KMS-11 (cell line): ENCODE measurements around the gene CD274.
"Not testable (repeated sequence)": the region's sequence is repeated elsewhere in the genome, so short reads cannot be mapped to it uniquely, and the experiment has no call there.

Experiments
- H2AFZ ChIP-seq: fragments of 200-600 bp; sonication (generic); 2 replicates; pipeline ENCODE4 v1.6.1; 2016; ENCODE audit warnings: antibody characterized with exemption, mixed run types, low read depth
- H3K27ac ChIP-seq: fragments of 200-600 bp; sonication (generic); 2 replicates; pipeline ENCODE4 v1.6.1; 2016; ENCODE audit warnings: mild to moderate bottlenecking, mixed run types
- H3K27me3 ChIP-seq: fragments of 200-600 bp; sonication (generic); 2 replicates; pipeline ENCODE4 v1.6.1; 2017; ENCODE audit warnings: mild to moderate bottlenecking, low read depth, mixed run types, moderate library complexity; ENCODE audit not compliant: insufficient read depth
- H3K36me3 ChIP-seq: fragments of 200-600 bp; sonication (generic); 2 replicates; pipeline ENCODE4 v1.6.1; 2017; ENCODE audit warnings: mild to moderate bottlenecking, mixed run types; ENCODE audit not compliant: insufficient read depth
- H3K4me1 ChIP-seq: fragments of 200-600 bp; sonication (generic); 2 replicates; pipeline ENCODE4 v1.6.1; 2016; ENCODE audit warnings: mild to moderate bottlenecking, low read depth, mixed run types; ENCODE audit not compliant: poor library complexity, severe bottlenecking
- H3K4me2 ChIP-seq: fragments of 200-600 bp; sonication (generic); 2 replicates; pipeline ENCODE4 v1.7.0; 2016; ENCODE audit warnings: mild to moderate bottlenecking, mixed run types
- H3K4me3 ChIP-seq: fragments of 200-600 bp; sonication (generic); IDR thresholded peaks from 2 replicates; pipeline ENCODE4 v1.6.1; 2017; ENCODE audit warnings: low read depth, low read length, mixed read lengths; ENCODE audit not compliant: insufficient read depth
- H3K79me2 ChIP-seq: fragments of 200-600 bp; sonication (generic); 2 replicates; pipeline ENCODE4 v1.6.1; 2016; ENCODE audit warnings: low read depth, mixed run types; ENCODE audit not compliant: insufficient read depth
- H3K9ac ChIP-seq: fragments of 200-600 bp; sonication (generic); 2 replicates; pipeline ENCODE4 v1.6.1; 2016; ENCODE audit warnings: mild to moderate bottlenecking, mixed run types
- H4K20me1 ChIP-seq: fragments of 200-600 bp; sonication (generic); 2 replicates; pipeline ENCODE4 v1.6.1; 2016; ENCODE audit warnings: mild to moderate bottlenecking, mixed run types; ENCODE audit not compliant: insufficient read depth
- CTCF ChIP-seq: fragments of 200-600 bp; sonication (generic); conservative IDR thresholded peaks from 2 replicates; pipeline ENCODE4 v1.6.1; 2017; ENCODE audit warnings: low read depth, mild to moderate bottlenecking, antibody characterized with exemption, low read length, moderate library complexity, mixed read lengths

The CD274 gene

GRCh38 chr9:5440426-5440825 lies 9.9 kb upstream of the CD274 start:
- TF ChIP-seq CTCF: no peak
- Histone ChIP-seq H3K9ac (no peak overlapping the region), H3K79me2 (no peaks in the 10 kb centered on the region), H2AFZ (no peak overlapping the region), H3K27ac (no peak overlapping the region), H3K4me2 (no peak overlapping the region), H4K20me1 (no peaks in the 10 kb centered on the region), H3K36me3 (no peaks in the 10 kb centered on the region), H3K4me3 (no peak overlapping the region), H3K27me3 (no peaks in the 10 kb centered on the region), H3K4me1 (peaks cover 10% of the 10 kb centered on the region)

GRCh38 chr9:5441043-5441442 lies 9.3 kb upstream of the CD274 start:
- Histone ChIP-seq H4K20me1 (no peaks in the 10 kb centered on the region), H3K9ac (no peak overlapping the region), H3K27me3 (no peaks in the 10 kb centered on the region), H3K4me1 (peaks cover 10% of the 10 kb centered on the region), H3K36me3 (no peaks in the 10 kb centered on the region), H2AFZ (no peak overlapping the region), H3K79me2 (no peaks in the 10 kb centered on the region), H3K27ac (no peak overlapping the region), H3K4me3 (no peak overlapping the region), H3K4me2 (no peak overlapping the region)
- TF ChIP-seq CTCF: no peak

DNA sequence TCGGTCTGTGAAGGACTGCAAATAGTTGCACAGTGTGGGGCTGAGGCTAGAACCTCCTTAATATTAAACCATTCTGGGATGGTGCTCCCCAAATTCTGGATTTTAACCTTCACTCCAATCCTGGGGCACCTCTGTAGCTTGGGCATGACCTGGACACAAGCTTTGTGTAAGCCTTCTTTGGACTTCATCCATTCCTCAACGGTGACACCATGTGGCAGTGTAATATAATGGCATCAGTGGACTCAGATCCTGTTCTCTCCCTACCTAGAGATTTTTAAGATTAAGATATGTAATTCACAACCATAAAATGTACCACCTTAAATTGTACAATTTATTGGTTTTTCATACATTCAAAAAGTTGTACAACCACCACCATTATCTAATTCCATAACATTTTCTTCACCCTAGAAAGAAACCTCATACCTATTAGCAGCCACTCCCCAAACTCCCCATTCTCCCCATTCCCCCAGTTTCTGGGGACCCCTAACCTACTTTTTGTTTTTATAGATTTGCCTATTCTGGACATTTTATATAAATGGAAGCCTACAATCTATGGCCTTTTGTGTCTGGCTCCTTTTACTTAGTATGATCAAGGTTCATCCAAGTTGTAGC lies 7.8 kb upstream of the CD274 start:
- peak; percentile 66 for TF ChIP-seq CTCF
- Histone ChIP-seq H3K4me2 (no peak overlapping the region), H3K79me2 (no peaks in the 10 kb centered on the region), H3K4me1 (no peaks in the 10 kb centered on the region), H2AFZ (no peak overlapping the region), H3K27me3 (no peaks in the 10 kb centered on the region), H3K27ac (no peak overlapping the region), H3K4me3 (no peak overlapping the region), H4K20me1 (no peaks in the 10 kb centered on the region), H3K9ac (no peak overlapping the region), H3K36me3 (no peaks in the 10 kb centered on the region)

DNA sequence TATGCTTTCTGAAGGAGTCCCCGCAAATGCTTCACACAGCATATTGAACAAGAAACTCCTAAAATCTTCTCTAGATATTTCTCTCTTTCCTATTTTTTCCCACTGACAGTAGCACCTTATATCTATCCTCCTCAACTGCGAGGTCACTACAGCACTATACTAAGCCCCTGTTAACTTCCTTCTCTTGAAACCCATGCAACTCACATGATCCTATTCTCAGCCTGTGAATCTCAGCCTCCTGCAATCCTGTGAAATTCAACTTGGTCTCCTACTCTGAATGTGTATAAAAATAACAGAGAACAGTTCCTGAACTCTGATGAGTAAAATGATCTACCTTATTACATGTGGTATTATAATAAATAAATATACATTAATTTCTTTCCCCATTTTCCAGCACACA lies 6.5 kb upstream of the CD274 start:
- Histone ChIP-seq H3K4me3 (no peak overlapping the region), H3K9ac (no peak overlapping the region), H3K27ac (no peak overlapping the region), H3K27me3 (no peaks in the 10 kb centered on the region), H3K36me3 (no peaks in the 10 kb centered on the region), H3K4me2 (no peak overlapping the region), H3K79me2 (no peaks in the 10 kb centered on the region), H4K20me1 (no peaks in the 10 kb centered on the region), H2AFZ (no peak overlapping the region), H3K4me1 (no peaks in the 10 kb centered on the region)
- TF ChIP-seq CTCF: no peak

DNA sequence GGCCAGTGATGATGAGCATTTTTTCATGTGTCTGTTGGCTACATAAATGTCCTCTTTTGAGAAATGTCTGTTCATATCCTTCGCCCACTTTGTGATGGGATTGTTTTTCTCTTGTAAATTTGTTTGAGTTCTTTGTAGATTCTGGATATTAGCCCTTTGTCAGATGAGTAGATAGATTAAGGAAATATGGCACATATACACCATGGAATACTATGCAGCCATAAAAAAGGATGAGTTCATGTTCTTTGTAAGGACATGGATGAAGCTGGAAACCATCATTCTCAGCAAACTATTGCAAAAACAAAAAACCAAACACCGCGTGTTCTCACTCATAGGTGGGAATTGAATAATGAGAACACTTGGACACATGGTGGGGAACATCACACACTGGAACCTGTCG lies 5.2 kb upstream of the CD274 start:
- H3K27me3 ChIP-seq, H3K9ac ChIP-seq, H3K36me3 ChIP-seq, H3K4me2 ChIP-seq, H3K27ac ChIP-seq, H4K20me1 ChIP-seq, H3K79me2 ChIP-seq, H3K4me3 ChIP-seq, H2AFZ ChIP-seq, H3K4me1 ChIP-seq: not testable (repeated sequence)
